Endothelial cell of umbilical vein (primary cell): ENCODE data around the gene GTSE1. TPM values are rescaled to one million over a fixed set of nuclear protein-coding genes. Genes with fewer than 3 reads are reported as not detected.

ENCODE experiments used
- BruUV-seq: library from RNA; stranded (reverse); fragments of 400-500 nt; replicated peaks from 2 replicates; lab custom pipeline; 2021; lab: Mats Ljungman, UMichigan
- CTCF ChIA-PET: fragments of 300-600, 350-600 bp; sonication (Branson Sonifier 250); formaldehyde crosslinking; loops from one replicate; lab custom pipeline; 2021; ENCODE audit warnings: antibody characterized with exemption, inconsistent platforms; lab: Charles Lee
- POLR2A ChIA-PET: fragments of 300-600, 350-600 bp; sonication (Branson Sonifier 250); formaldehyde crosslinking; loops from one replicate; lab custom pipeline; 2021; ENCODE audit warnings: antibody characterized with exemption, inconsistent platforms; lab: Charles Lee
- DNase-seq: peaks from one replicate; pipeline ENCODE4 v3.0.0-alpha.2; 2011; ENCODE audit warnings: low read depth, low spot score
- FAIRE-seq: peaks from 2 replicates; lab custom pipeline; 2011; peaks lifted over from hg19 to GRCh38; lab: Jason Lieb, UNC
- H2AFZ ChIP-seq: 2 replicates; pipeline ENCODE4 v1.6.0; 2012; ENCODE audit warnings: low read depth, low read length, control low read depth, inconsistent platforms
- H3K27ac ChIP-seq: 2 replicates; pipeline ENCODE4 v1.5.1; 2011; ENCODE audit warnings: low read depth, mild to moderate bottlenecking, control low read depth, low read length, moderate library complexity; ENCODE audit not compliant: insufficient read depth
- H3K27me3 ChIP-seq, 2 experiments: 2 replicates each; pipeline versions ENCODE4 v1.6.0 to v1.6.1; 2011; ENCODE audit warnings: low read length in 2 of 2, mixed read lengths in 1 of 2; ENCODE audit not compliant: control insufficient read depth in 2 of 2, insufficient read depth in 2 of 2
- H3K36me3 ChIP-seq, 2 experiments: 2 replicates in 1 of 2; 3 replicates in 1 of 2; pipeline ENCODE4 v1.5.1; 2011; ENCODE audit warnings: low read length in 2 of 2, mild to moderate bottlenecking in 1 of 2, moderate library complexity in 1 of 2; ENCODE audit not compliant: control insufficient read depth in 2 of 2, insufficient read depth in 2 of 2; ENCODE audit errors: extremely low read depth in 1 of 2
- H3K4me1 ChIP-seq: 3 replicates; pipeline ENCODE4 v1.5.1; 2011; ENCODE audit warnings: mild to moderate bottlenecking, low read length; ENCODE audit not compliant: control insufficient read depth, insufficient read depth; ENCODE audit errors: extremely low read depth
- H3K4me2 ChIP-seq: 2 replicates; pipeline ENCODE4 v1.6.1; 2011; ENCODE audit warnings: low read length, control low read depth, mixed read lengths; ENCODE audit not compliant: insufficient read depth
- H3K4me3 ChIP-seq, 3 experiments: fragments of 200-600 bp in 1 of 3; sonication (generic), shearing (Covaris generic) in 1 of 3; replicated peaks in 1 of 3; 2 replicates each; pipeline ENCODE4 v1.5.1; 2011 to 2016; ENCODE audit warnings: control low read depth in 3 of 3, low read length in 3 of 3, mild to moderate bottlenecking in 2 of 3, inconsistent platforms in 1 of 3, low read depth in 1 of 3, moderate library complexity in 1 of 3; ENCODE audit not compliant: insufficient read depth in 1 of 3
- H3K79me2 ChIP-seq: 2 replicates; pipeline ENCODE4 v1.6.0; 2012; ENCODE audit warnings: low read length, inconsistent platforms; ENCODE audit not compliant: control insufficient read depth, insufficient read depth
- H3K9ac ChIP-seq: replicated peaks from 2 replicates; pipeline ENCODE3; 2011; ENCODE audit warnings: low read length, control low read depth; ENCODE audit not compliant: insufficient read depth; ENCODE audit errors: extremely low read depth
- H3K9me1 ChIP-seq: replicated peaks from 3 replicates; pipeline ENCODE4 v1.6.0; 2011; ENCODE audit warnings: mild to moderate bottlenecking, low read length; ENCODE audit not compliant: control insufficient read depth, insufficient read depth; ENCODE audit errors: extremely low read depth
- H3K9me3 ChIP-seq: replicated peaks from 2 replicates; pipeline ENCODE4 v1.5.1; 2012; ENCODE audit warnings: low read length, inconsistent platforms; ENCODE audit not compliant: control insufficient read depth, insufficient read depth
- H4K20me1 ChIP-seq: replicated peaks from 2 replicates; pipeline ENCODE3; 2011; ENCODE audit warnings: mild to moderate bottlenecking, low read length; ENCODE audit not compliant: control insufficient read depth, insufficient read depth; ENCODE audit errors: extremely low read depth
- EZH2 ChIP-seq: IDR thresholded peaks from 2 replicates; pipeline ENCODE4 v1.6.1; 2012; ENCODE audit warnings: borderline replicate concordance, low read depth, mild to moderate bottlenecking, moderate library complexity, low read length, inconsistent platforms; ENCODE audit not compliant: severe bottlenecking
- FOS ChIP-seq: IDR thresholded peaks from 2 replicates; pipeline ENCODE4 v1.6.1; 2011; ENCODE audit warnings: mild to moderate bottlenecking, low read length, moderate library complexity, borderline replicate concordance; ENCODE audit not compliant: insufficient read depth
- GATA2 ChIP-seq: IDR thresholded peaks from 2 replicates; pipeline ENCODE4 v1.7.0; 2011; ENCODE audit warnings: low read depth, mild to moderate bottlenecking, moderate library complexity, mixed read lengths, low read length; ENCODE audit not compliant: insufficient read length, insufficient read depth
- JUN ChIP-seq: IDR thresholded peaks from 2 replicates; pipeline ENCODE4 v1.6.1; 2011; ENCODE audit warnings: borderline replicate concordance, low read depth; ENCODE audit not compliant: insufficient read length, insufficient read depth
- MYC ChIP-seq: IDR thresholded peaks from one replicate; pipeline ENCODE4 v1.6.1; 2011; ENCODE audit warnings: mild to moderate bottlenecking, low read depth, low read length
- POLR2A ChIP-seq: IDR thresholded peaks from 2 replicates; pipeline ENCODE4 v1.6.1; 2012; ENCODE audit warnings: low read depth, mild to moderate bottlenecking, control low read depth, low read length
- POLR2AphosphoS5 ChIP-seq: IDR thresholded peaks from 2 replicates; pipeline ENCODE4 v1.6.1; 2012; ENCODE audit warnings: low read depth, mild to moderate bottlenecking, control low read depth, low read length, moderate library complexity; ENCODE audit not compliant: insufficient read depth
- dilution Hi-C: fragments of 300-500 bp; cut with MboI; formaldehyde crosslinking; loops from one replicate; pipeline ENCODE4 v1.15.0; 2019; ENCODE audit warnings: low sequenced_read_pairs; ENCODE audit not compliant: extremely low pct_ligation_motif_present
- intact Hi-C: fragments of 100-400 bp; cut with micrococcal nuclease; formaldehyde crosslinking; loops from one replicate; pipeline ENCODE4 v1.10.0; 2022
- polyA plus RNA-seq, 4 experiments: library from polyadenylated mRNA; depleted of rRNA in 3 of 4; stranded (reverse) in 3 of 4; unstranded in 1 of 4; fragments of >200 nt; gene quantifications; 2 replicates each; pipeline versions ENCODE4 v1.2.1 to v1.2.3, GENCODE V29; 2011 to 2012; ENCODE audit warnings: missing spikeins in 1 of 4
- total RNA-seq: library from RNA; stranded (reverse); gene quantifications from 2 replicates; pipeline ENCODE4 v1.2.3, GENCODE V29; 2021
- TF ChIP-seq, protein P1 (sequence below): IDR thresholded peaks from 2 replicates; pipeline ENCODE4 v1.6.1; 2011; ENCODE audit not compliant: insufficient read depth, insufficient read length
- TF ChIP-seq, protein P2 (sequence below), 2 donors: IDR thresholded peaks; 1 replicate in 1 of 2; 2 replicates in 1 of 2; pipeline ENCODE4 v1.5.1; 2011; ENCODE audit warnings: low read length in 2 of 2, mild to moderate bottlenecking in 2 of 2, moderate library complexity in 2 of 2, control low read depth in 1 of 2, inconsistent platforms in 1 of 2, low read depth in 1 of 2; ENCODE audit not compliant: insufficient read depth in 1 of 2; ENCODE audit errors: extremely low read depth in 1 of 2

GTSE1 gene
- total and polyA plus RNA-seq, 2 donors (not counting 3 experiments of a cell fraction or from before 2014, with no cell fraction given) = 25.9 to 57.2 TPM

DNA sequence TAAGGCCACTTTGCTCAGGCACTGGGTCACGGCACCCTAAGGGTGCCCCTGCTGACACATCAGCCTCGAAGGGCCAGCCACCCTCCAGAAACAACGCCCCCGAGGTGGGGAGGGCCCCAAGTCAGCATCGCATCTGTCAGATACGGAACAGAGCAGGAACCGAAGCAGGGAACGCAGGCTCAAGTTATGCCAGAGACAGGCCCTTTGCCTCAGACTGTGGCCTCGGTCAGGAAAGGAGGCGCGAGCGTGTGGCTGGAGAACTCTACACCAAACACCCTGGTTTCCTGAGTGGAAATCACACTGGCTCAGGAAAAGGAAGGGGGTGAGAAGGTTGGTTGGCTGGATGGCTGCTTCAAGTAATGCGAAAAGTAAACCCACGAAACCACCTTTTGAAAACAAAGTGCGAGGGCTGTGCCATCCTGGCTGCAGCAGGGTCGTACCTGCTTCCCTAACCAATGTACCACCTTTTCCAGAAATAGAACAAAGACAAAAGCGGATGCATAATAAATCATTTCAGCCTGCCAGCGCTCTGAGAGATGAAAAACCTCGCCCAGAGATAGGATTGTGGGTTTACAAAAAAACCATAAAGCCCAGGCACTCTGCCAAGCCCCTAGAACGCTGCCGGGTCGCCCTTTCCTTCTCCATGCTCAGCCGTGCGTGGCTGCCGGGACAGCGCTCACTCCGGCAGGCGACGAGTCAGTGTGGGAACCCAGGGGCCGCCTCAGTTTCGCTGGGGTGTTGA is 77.4 kb downstream of the GTSE1 start:
- H3K4me3 ChIP-seq = no peak overlapping the region
- H3K79me2 ChIP-seq = no peaks in the 10 kb centered on the region
- FAIRE-seq = no peak
- ChIA-PET POLR2A (no interaction called here), CTCF (no interaction called here)
- no peaks in the 10 kb centered on the region for H4K20me1 ChIP-seq
- no peak overlapping the region for H3K9ac ChIP-seq
- H2AFZ ChIP-seq = no peak overlapping the region
- TF ChIP-seq POLR2A (no peak), FOS (no peak), MYC (no peak), POLR2AphosphoS5 (no peak), GATA2 (no peak), JUN (no peak), EZH2 (no peak)
- TF ChIP-seq, protein P1, sequence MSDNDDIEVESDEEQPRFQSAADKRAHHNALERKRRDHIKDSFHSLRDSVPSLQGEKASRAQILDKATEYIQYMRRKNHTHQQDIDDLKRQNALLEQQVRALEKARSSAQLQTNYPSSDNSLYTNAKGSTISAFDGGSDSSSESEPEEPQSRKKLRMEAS = no peak
- TF ChIP-seq, protein P2, sequence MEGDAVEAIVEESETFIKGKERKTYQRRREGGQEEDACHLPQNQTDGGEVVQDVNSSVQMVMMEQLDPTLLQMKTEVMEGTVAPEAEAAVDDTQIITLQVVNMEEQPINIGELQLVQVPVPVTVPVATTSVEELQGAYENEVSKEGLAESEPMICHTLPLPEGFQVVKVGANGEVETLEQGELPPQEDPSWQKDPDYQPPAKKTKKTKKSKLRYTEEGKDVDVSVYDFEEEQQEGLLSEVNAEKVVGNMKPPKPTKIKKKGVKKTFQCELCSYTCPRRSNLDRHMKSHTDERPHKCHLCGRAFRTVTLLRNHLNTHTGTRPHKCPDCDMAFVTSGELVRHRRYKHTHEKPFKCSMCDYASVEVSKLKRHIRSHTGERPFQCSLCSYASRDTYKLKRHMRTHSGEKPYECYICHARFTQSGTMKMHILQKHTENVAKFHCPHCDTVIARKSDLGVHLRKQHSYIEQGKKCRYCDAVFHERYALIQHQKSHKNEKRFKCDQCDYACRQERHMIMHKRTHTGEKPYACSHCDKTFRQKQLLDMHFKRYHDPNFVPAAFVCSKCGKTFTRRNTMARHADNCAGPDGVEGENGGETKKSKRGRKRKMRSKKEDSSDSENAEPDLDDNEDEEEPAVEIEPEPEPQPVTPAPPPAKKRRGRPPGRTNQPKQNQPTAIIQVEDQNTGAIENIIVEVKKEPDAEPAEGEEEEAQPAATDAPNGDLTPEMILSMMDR (IDR thresholded peaks at IDR 0.05; ENCODE audit: extremely low read depth in 1 of 2, insufficient read depth in 1 of 2, low read depth in 1 of 2, low read length in 2 of 2) = no peak
- intact Hi-C loops (no loop called here), dilution Hi-C loops (no loop called here)
- H3K9me1 ChIP-seq = no peaks in the 10 kb centered on the region
- no peak overlapping the region for H3K27ac ChIP-seq
- no peaks in the 10 kb centered on the region for H3K27me3 ChIP-seq
- no peak overlapping the region for H3K4me2 ChIP-seq
- DNase-seq = peak; percentile 51
- H3K4me1 ChIP-seq = peaks cover 6% of the 10 kb centered on the region
- no peaks in the 10 kb centered on the region for H3K9me3 ChIP-seq
- no TSS peak for BruUV-seq
- H3K36me3 ChIP-seq = no peaks in the 10 kb centered on the region
